ENCODE data around the gene IRAK3. TPM values are rescaled to one million over a fixed set of nuclear protein-coding genes. Genes with fewer than 3 reads are reported as not detected.

The IRAK3 gene
- total RNA-seq, 1 donor = 3.6 TPM

DNA sequence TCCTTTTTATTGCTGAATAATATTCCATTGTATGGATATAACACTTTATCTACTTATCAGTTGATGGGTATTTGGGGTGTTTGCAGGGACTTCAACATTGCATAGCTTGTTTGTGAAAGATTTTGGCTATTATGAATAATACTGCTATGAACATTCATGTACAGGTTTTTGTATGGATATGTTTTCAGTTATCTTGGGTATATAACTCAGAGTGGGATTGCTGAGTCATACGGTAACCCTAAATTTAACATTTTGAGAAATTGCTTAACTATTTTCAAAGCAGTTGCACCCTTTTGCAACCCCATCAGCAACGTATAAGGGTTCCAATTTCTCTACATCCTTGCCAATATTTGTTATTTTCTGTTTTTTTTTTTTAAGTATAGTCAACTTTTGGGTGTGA is 86.0 kb downstream of the IRAK3 start:
- Histone ChIP-seq H3K4me2 (ENCODE audit: insufficient read depth, low read length) (no peak overlapping the region), H3K4me3 (ENCODE audit: insufficient read depth, low read length) (no peak overlapping the region), H4K20me1 (ENCODE audit: insufficient read depth, low read length) (no peaks in the 10 kb centered on the region), H3K4me1 (ENCODE audit: insufficient read depth, low read length) (no peaks in the 10 kb centered on the region), H3K36me3 (ENCODE audit: insufficient read depth, low read length) (no peaks in the 10 kb centered on the region), H3K79me2 (ENCODE audit: insufficient read depth, low read length) (no peaks in the 10 kb centered on the region), H2AFZ (ENCODE audit: low read length) (no peak overlapping the region), H3K27ac (ENCODE audit: low read depth, low read length) (no peak overlapping the region), H3K9me3 (ENCODE audit: low read depth, low read length) (no peaks in the 10 kb centered on the region), H3K27me3 (ENCODE audit: insufficient read depth, low read length) (peaks cover 3% of the 10 kb centered on the region)
- no peak for DNase-seq (ENCODE audit: insufficient read length, low spot score, missing footprints)
- TF ChIP-seq, protein P1, sequence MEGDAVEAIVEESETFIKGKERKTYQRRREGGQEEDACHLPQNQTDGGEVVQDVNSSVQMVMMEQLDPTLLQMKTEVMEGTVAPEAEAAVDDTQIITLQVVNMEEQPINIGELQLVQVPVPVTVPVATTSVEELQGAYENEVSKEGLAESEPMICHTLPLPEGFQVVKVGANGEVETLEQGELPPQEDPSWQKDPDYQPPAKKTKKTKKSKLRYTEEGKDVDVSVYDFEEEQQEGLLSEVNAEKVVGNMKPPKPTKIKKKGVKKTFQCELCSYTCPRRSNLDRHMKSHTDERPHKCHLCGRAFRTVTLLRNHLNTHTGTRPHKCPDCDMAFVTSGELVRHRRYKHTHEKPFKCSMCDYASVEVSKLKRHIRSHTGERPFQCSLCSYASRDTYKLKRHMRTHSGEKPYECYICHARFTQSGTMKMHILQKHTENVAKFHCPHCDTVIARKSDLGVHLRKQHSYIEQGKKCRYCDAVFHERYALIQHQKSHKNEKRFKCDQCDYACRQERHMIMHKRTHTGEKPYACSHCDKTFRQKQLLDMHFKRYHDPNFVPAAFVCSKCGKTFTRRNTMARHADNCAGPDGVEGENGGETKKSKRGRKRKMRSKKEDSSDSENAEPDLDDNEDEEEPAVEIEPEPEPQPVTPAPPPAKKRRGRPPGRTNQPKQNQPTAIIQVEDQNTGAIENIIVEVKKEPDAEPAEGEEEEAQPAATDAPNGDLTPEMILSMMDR (IDR thresholded peaks at IDR 0.05; ENCODE audit: extremely low read depth, low read depth, low read length) = no peak

DNA sequence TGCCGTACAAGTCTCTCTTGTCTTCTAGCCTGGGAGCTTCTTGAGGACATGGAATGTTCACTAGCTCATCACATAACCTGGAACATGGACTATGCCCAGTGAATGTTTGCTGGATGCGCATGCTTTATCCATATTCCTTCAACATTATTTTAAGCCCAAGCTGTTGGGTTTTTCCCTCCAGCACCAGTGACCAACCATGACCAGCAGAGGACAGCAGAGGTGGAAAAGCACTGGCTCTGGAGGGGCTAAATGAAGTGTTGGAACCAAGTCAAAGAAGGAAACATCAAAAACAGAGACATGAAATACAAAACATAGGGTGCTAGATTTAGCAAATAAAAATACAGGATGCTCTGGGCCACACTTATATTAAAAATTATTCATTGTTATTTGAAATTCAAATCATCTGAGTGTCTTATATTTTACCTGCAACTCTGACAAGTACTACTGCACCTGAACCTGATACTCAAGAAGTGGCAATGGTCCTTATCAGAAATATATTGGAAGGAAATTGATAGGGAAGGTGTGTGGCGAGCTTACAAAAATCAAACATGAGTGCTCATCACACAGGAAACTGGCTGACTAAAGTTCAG is 90.2 kb downstream of the IRAK3 start:
- H2AFZ ChIP-seq (ENCODE audit: low read length) = no peak overlapping the region
- H3K27me3 ChIP-seq (ENCODE audit: insufficient read depth, low read length) = peaks cover 7% of the 10 kb centered on the region
- H3K4me2 ChIP-seq (ENCODE audit: insufficient read depth, low read length) = no peak overlapping the region
- H3K27ac ChIP-seq (ENCODE audit: low read depth, low read length) = no peak overlapping the region
- DNase-seq (ENCODE audit: insufficient read length, low spot score, missing footprints) = no peak
- no peaks in the 10 kb centered on the region for H3K36me3 ChIP-seq (ENCODE audit: insufficient read depth, low read length)
- no peaks in the 10 kb centered on the region for H3K79me2 ChIP-seq (ENCODE audit: insufficient read depth, low read length)
- no peaks in the 10 kb centered on the region for H3K9me3 ChIP-seq (ENCODE audit: low read depth, low read length)
- TF ChIP-seq, protein P1 (IDR thresholded peaks at IDR 0.05; ENCODE audit: extremely low read depth, low read depth, low read length) = peak; percentile 84
- H3K4me3 ChIP-seq (ENCODE audit: insufficient read depth, low read length) = no peak overlapping the region
- no peaks in the 10 kb centered on the region for H3K4me1 ChIP-seq (ENCODE audit: insufficient read depth, low read length)
- no peaks in the 10 kb centered on the region for H4K20me1 ChIP-seq (ENCODE audit: insufficient read depth, low read length)

DNA sequence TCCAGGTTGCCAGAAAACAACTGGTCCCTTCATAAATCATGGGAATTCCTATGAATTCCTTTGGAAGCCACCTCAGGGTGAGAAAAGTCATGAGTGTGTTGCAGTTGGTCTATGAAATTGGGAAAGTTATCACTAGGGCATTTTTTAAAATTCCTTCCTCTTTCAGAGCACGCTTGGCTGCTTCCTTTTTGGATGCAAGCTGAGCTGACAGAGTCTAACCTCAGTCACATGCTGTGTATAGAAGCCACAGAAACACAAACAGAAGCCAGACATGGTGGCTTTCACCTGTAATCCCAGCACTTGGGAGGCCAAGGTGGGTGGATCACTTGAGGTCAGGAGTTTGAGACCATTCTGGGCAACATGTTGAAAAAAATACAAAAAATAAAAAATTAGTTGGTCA is 91.5 kb downstream of the IRAK3 start:
- H4K20me1 ChIP-seq (ENCODE audit: insufficient read depth, low read length) = no peaks in the 10 kb centered on the region
- no peaks in the 10 kb centered on the region for H3K79me2 ChIP-seq (ENCODE audit: insufficient read depth, low read length)
- H3K4me2 ChIP-seq (ENCODE audit: insufficient read depth, low read length) = no peak overlapping the region
- no peaks in the 10 kb centered on the region for H3K36me3 ChIP-seq (ENCODE audit: insufficient read depth, low read length)
- H3K27me3 ChIP-seq (ENCODE audit: insufficient read depth, low read length) = peaks cover 7% of the 10 kb centered on the region
- H3K27ac ChIP-seq (ENCODE audit: low read depth, low read length) = no peak overlapping the region
- DNase-seq (ENCODE audit: insufficient read length, low spot score, missing footprints) = no peak
- H3K4me1 ChIP-seq (ENCODE audit: insufficient read depth, low read length) = no peaks in the 10 kb centered on the region
- TF ChIP-seq, protein P1 (IDR thresholded peaks at IDR 0.05; ENCODE audit: extremely low read depth, low read depth, low read length) = no peak
- H2AFZ ChIP-seq (ENCODE audit: low read length) = no peak overlapping the region
- H3K4me3 ChIP-seq (ENCODE audit: insufficient read depth, low read length) = no peak overlapping the region
- H3K9me3 ChIP-seq (ENCODE audit: low read depth, low read length) = no peaks in the 10 kb centered on the region

DNA sequence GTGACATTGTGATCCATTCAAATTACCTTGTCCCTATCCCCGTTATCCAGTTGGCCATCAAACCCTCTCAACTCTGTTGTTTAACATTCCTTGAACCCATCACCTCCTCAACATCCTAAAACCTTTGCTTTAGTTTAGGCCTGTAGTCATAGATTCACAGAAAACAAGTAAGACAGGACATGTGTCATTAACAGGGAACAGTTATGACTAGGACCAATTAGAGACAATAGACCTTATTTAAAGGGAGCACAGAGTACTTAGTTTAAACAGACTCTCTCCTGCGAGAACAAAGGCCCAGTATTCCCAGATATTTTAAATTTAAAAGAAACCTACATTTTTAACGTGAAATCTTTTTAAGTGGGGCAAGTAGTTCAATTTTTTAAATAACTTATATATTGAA is 93.2 kb downstream of the IRAK3 start:
- Histone ChIP-seq H3K9me3 (ENCODE audit: low read depth, low read length) (no peaks in the 10 kb centered on the region), H3K4me3 (ENCODE audit: insufficient read depth, low read length) (no peak overlapping the region), H3K4me1 (ENCODE audit: insufficient read depth, low read length) (no peaks in the 10 kb centered on the region), H2AFZ (ENCODE audit: low read length) (no peak overlapping the region), H3K4me2 (ENCODE audit: insufficient read depth, low read length) (no peak overlapping the region), H4K20me1 (ENCODE audit: insufficient read depth, low read length) (no peaks in the 10 kb centered on the region), H3K36me3 (ENCODE audit: insufficient read depth, low read length) (no peaks in the 10 kb centered on the region), H3K27ac (ENCODE audit: low read depth, low read length) (no peak overlapping the region), H3K27me3 (ENCODE audit: insufficient read depth, low read length) (peaks cover 7% of the 10 kb centered on the region), H3K79me2 (ENCODE audit: insufficient read depth, low read length) (no peaks in the 10 kb centered on the region)
- DNase-seq (ENCODE audit: insufficient read length, low spot score, missing footprints) = no peak
- TF ChIP-seq, protein P1 (IDR thresholded peaks at IDR 0.05; ENCODE audit: extremely low read depth, low read depth, low read length) = no peak

All from osteoblast (primary cell).